ENCODE results near the gene CCZ1.
A peak's percentile ranks its signal among the peaks of the same experiment; 100 is the strongest.
"Not testable (repeated sequence)": the region's sequence is repeated elsewhere in the genome, so short reads cannot be mapped to it uniquely, and the experiment has no call there.

CCZ1 gene

GRCh38 chr7:5916529-5916928 is 18.0 kb downstream of the CCZ1 start:
- DNase-seq (ENCODE audit: low read depth), result not testable (repeated sequence)

DNA sequence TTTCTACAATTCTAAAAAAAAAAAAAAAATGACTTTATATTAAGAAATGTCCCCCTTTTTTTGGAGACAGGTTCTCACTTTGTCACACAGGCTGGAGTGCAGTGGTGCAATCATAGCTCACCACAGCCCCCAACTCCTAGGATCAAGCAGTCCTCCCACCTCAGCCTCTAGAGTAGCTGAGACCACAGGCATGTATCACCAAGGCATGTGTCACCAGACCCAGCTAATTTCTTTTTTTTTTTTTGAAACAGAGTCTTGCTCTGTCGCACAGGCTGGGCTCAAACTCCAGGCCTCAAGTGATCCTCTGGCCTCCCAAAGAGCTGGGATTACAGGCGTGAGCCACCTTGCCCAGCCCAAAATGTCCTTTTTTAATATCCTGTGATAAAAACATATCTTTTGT is 25.6 kb downstream of the CCZ1 start:
- not testable (repeated sequence) for DNase-seq (ENCODE audit: low read depth)

DNA sequence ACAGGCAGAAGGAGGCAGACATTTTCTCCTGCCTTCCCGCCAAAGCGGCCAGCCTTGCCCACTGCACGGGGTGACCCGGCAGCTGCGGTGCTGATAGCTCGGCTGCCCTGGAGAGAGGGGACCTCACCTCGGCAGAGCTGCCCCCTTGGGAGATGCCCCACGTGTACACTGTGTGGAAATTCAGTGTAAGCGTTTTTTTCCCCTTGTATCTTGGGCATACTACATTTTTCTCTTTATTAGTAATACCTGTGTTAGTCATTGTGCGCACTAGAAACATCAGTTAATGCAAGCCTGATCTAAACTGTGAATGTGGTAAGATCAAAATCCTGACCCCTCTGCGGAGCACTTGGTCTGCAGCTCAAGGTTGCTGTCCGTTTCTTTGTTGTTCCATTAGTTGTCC is 26.1 kb downstream of the CCZ1 start:
- DNase-seq (ENCODE audit: low read depth), result not testable (repeated sequence)

- DNase-seq (ENCODE audit: low read depth), result not testable (repeated sequence)
Measured at GRCh38 chr7:5926263-5926870, 27.8 kb downstream of the CCZ1 start.

DNA sequence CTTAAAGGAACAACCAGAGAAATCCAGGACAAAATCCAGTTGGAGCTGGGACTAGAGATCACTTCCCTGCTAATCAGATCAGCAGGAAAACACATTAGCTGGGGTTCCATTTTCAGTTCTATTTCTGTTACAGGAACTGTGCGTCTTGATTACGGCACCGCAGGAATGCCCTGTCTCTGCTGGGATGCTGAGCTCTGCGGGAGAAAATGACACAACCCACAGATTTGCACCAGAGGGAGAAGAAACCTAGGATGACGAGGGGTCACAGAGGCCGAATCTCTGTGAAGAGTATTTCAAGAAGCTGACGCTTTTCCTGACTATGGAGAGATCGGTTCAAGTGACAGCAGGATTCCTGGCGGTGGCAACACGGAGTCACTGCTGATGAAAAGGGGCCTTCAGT is 31.8 kb downstream of the CCZ1 start:
- DNase-seq (ENCODE audit: low read depth), result not testable (repeated sequence)

DNA sequence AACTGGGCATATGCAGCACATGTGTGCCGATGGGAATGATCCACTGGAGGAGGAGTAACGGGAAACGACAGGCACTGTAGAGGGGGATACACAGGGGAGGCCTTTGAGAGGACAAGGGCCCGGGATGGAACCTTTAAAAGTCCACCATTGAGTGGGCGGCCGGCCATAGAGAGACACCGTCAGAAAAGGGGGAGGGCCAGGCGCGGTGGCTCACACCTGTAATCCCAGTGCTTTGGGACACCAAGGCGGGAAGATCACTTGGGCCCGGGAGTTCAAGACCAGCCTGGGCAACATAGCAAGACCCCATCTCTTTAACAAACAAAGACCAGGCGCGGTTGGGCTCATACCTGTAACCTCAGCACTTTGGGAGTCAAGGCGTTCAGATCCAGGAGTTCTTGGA is 32.7 kb downstream of the CCZ1 start:
- DNase-seq (ENCODE audit: low read depth), result not testable (repeated sequence)

GRCh38 chr7:5931905-5932644 is 33.5 kb downstream of the CCZ1 start:
- DNase-seq (ENCODE audit: low read depth), result peak; percentile 3

- DNase-seq (ENCODE audit: low read depth), result not testable (repeated sequence)
Measured at GRCh38 chr7:5934945-5935450, 36.5 kb downstream of the CCZ1 start.

- not testable (repeated sequence) for DNase-seq (ENCODE audit: low read depth)
Measured at GRCh38 chr7:5963205-5963604, 64.7 kb downstream of the CCZ1 start.

DNA sequence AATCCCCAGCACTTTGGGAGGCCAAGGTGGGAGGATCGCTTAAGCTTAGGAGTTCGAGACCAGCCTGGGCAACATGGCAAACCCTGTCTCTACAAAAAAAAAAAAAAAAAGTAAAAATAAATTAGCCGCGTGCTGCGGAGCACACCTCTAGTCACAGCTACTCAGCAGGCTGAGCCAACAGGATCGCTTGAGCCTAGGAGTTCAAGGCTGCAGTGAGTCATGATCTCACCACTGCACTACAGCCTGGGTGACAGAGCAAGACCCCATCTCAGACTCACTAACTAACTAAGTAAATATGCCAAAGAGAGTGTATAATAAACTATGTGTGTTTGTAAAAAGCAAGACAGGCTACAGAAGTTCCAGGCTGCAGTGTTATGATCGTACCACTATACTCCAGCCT is 65.3 kb downstream of the CCZ1 start:
- DNase-seq (ENCODE audit: low read depth), result not testable (repeated sequence)

DNA sequence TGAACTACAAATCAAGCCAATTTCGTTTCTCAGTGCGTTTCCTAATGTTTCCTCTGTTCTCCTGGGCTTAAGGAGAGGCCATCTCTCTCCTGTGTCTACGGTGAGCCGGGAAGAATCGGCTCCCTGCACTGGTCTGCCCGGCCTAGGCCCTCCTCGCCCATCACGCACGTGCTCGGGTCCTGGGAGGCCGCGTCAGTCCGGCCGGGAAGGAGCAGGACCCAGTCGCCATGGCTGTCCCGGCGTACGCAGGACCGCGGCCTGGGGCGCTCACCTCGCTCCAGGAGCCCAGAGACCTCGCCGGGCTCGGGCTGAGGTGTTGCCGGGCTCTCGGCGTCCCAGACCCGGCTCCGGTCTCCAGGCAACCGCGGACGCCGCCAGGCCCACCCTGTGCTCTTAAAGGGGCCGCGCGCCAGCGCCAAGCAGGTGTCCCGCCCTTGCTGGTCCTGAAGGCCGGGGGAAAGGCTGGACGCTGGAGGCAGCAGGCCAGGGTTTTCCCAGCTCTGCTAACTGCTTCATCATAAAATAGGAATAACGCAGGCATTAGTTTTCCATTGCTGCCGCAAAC is 71.9 kb downstream of the CCZ1 start, which contains the start of gene RSPH10B:
Gene RSPH10B, minus strand, starts transcription at position 343 of the 565 bp plus-strand sequence. CDS start 3,573 bp downstream, outside the sequence.
- not testable (repeated sequence) for DNase-seq (ENCODE audit: low read depth)

DNA sequence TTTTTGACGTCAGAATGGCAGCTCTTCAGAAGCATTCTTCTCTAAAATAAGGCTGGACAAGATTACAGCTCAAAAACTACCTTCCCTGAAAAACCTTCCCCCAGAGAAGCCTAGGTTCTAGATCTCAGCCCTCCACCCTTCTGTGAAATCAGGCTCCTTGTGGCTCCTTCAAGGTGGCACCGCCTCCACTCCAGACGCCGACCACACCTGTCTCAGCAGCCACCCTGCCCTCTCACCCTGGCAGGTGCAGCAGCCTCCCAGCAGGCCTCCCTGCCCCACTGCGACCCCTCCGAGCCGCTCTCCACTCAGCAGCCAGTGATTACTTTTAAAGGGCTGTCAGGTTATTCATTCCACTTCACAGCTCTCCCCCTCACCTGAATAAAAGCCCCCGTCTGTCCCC is 75.0 kb downstream of the CCZ1 start:
- not testable (repeated sequence) for DNase-seq (ENCODE audit: low read depth)
